Measurements from ENCODE around the gene GNAQ. TPM values are rescaled to one million over a fixed set of nuclear protein-coding genes. Genes with fewer than 3 reads are reported as not detected.

Gene GNAQ
- total RNA-seq, 1 experiment from 2014 or later: 28.7 TPM

- TF ChIP-seq REST (IDR thresholded peaks at IDR 0.05; ENCODE audit: low read depth): no peak
- no peak for TF ChIP-seq ZNF274 (IDR thresholded peaks at IDR 0.05; ENCODE audit: low read depth, low read length)
- no peak for TF ChIP-seq FOSL1 (IDR thresholded peaks at IDR 0.05; ENCODE audit: low read depth)
- no peak for TF ChIP-seq TCF7L2 (IDR thresholded peaks at IDR 0.05; ENCODE audit: borderline replicate concordance, extremely low read depth, insufficient read depth, insufficient read length)
- TF ChIP-seq POLR2A (IDR thresholded peaks at IDR 0.05; ENCODE audit: borderline replicate concordance, extremely low read depth, insufficient read depth, insufficient read length): no peak
- TF ChIP-seq SP1 (IDR thresholded peaks at IDR 0.05; ENCODE audit: low read depth): no peak
These were observed 43.6 kb downstream of the GNAQ start (continued) for GRCh38 chr9:77987880-77988525.

GRCh38 chr9:77987081-77987656 lies 44.4 kb downstream of the GNAQ start:
- Histone ChIP-seq H2AFZ (ENCODE audit: low read depth, low read length, poor library complexity, severe bottlenecking) (no peak overlapping the region), H3K36me3 (ENCODE audit: control insufficient read depth in 1 of 2, insufficient read depth in 2 of 2, low read length in 2 of 2) (no peaks in the 10 kb centered on the region), H3K4me2 (ENCODE audit: low read length) (no peak overlapping the region), H3K9me3 (ENCODE audit: control insufficient read depth in 1 of 2, insufficient read depth in 1 of 2, low read depth in 1 of 2, low read length in 2 of 2) (no peaks in the 10 kb centered on the region), H4K20me1 (ENCODE audit: insufficient read depth) (no peaks in the 10 kb centered on the region), H3K27ac (ENCODE audit: low read depth, low read length) (no peak overlapping the region), H3K9me2 (ENCODE audit: insufficient read depth) (no peaks in the 10 kb centered on the region), H3K4me3 (replicated peaks in 1 of 2; ENCODE audit: low read depth in 1 of 2, low read length in 2 of 2) (no peak overlapping the region), H3K4me1 (ENCODE audit: control insufficient read depth in 1 of 2, insufficient read depth in 2 of 2, low read length in 2 of 2) (no peaks in the 10 kb centered on the region), H3K27me3 (ENCODE audit: insufficient read depth, low read length) (no peaks in the 10 kb centered on the region), H3K79me2 (ENCODE audit: insufficient read depth, low read length) (no peaks in the 10 kb centered on the region), H3K9ac (ENCODE audit: low read length) (no peak overlapping the region)
- ChIA-PET CTCF (no interaction called here), POLR2A (no interaction called here), RAD21 (ENCODE audit: low non-redundant PET in 1 of 2, low total read pairs in 2 of 2, uncharacterized antibody in 2 of 2, unreplicated experiment in 2 of 2) (no interaction called here)
- intact Hi-C loops (cut with micrococcal nuclease): no loop called here
- DNase-seq (ENCODE audit: low read depth, low spot score) (no peak), ATAC-seq (no peak)
- BruUV-seq (replicated peaks): no TSS peak
- TF ChIP-seq YY1 (IDR thresholded peaks at IDR 0.05; ENCODE audit: extremely low read depth, insufficient replicate concordance, low read depth, low read length) (no peak), RAD21 (IDR thresholded peaks at IDR 0.05; ENCODE audit: low read depth) (no peak), EGR1 (IDR thresholded peaks at IDR 0.05; ENCODE audit: low read depth) (no peak), CBX3 (IDR thresholded peaks at IDR 0.05; ENCODE audit: low read depth) (no peak), SP1 (IDR thresholded peaks at IDR 0.05; ENCODE audit: low read depth) (no peak), EZH2 (IDR thresholded peaks at IDR 0.05) (no peak), SRF (IDR thresholded peaks at IDR 0.05; ENCODE audit: low read depth) (no peak), ZBTB33 (IDR thresholded peaks at IDR 0.05; ENCODE audit: extremely low read depth, insufficient replicate concordance, low read length) (no peak), REST (IDR thresholded peaks at IDR 0.05; ENCODE audit: low read depth) (no peak), ZFX (IDR thresholded peaks at IDR 0.05) (no peak), EZH2phosphoT487 (IDR thresholded peaks at IDR 0.05; ENCODE audit: borderline replicate concordance) (no peak)
